Tibial artery (tissue), 4 donors: ENCODE measurements around the gene MYO10.
A peak's percentile ranks its signal among the peaks of the same experiment; 100 is the strongest.

Experiments used
- DNase-seq, 2 donors: peaks; one replicate each; pipeline ENCODE4 v3.0.0-alpha.2; 2019
- H3K27ac ChIP-seq, 2 donors: fragments of 200-600 bp; sonication (generic) in 1 of 2; 1 replicate in 1 of 2; 2 replicates in 1 of 2; pipeline ENCODE4 v1.5.1; 2018 to 2019; ENCODE audit warnings: mild to moderate bottlenecking in 1 of 2
- H3K27me3 ChIP-seq, 2 donors: fragments of 200-600 bp; sonication (generic) in 1 of 2; one replicate each; pipeline versions ENCODE4 v1.5.1 to v1.6.0; 2016 to 2019
- H3K36me3 ChIP-seq, 3 donors: fragments of 200-600 bp; sonication (generic) in 2 of 3; one replicate each; pipeline ENCODE4 v1.5.1; 2016 to 2019; ENCODE audit warnings: mild to moderate bottlenecking in 2 of 3
- H3K4me1 ChIP-seq, 4 donors: fragments of 200-600 bp; sonication (generic) in 2 of 4; 1 replicate in 3 of 4; 2 replicates in 1 of 4; pipeline ENCODE4 v1.5.1; 2016 to 2019
- H3K4me3 ChIP-seq, 2 donors: fragments of 200-600 bp; sonication (generic) in 1 of 2; 1 replicate in 1 of 2; 2 replicates in 1 of 2; pipeline ENCODE4 v1.5.1; 2018 to 2019; ENCODE audit warnings: mild to moderate bottlenecking in 2 of 2
- H3K9me3 ChIP-seq, 3 donors: fragments of 200-600 bp; sonication (generic) in 1 of 3; one replicate each; pipeline ENCODE4 v1.5.1; 2016 to 2019
- intact Hi-C: fragments of 100-400 bp; cut with DNase I; formaldehyde crosslinking; loops from one replicate; pipeline ENCODE4 v1.15.0; 2023; ENCODE audit warnings: low total_unique reads
- TF ChIP-seq, protein P1 (sequence below), 2 experiments: fragments of 200-600 bp in 1 of 2; fragments of 450-650 bp in 1 of 2; IDR thresholded peaks; one replicate each; pipeline ENCODE4 v1.5.1; 2017 to 2019; ENCODE audit warnings: antibody characterized with exemption in 2 of 2, mild to moderate bottlenecking in 1 of 2, moderate library complexity in 1 of 2

The MYO10 gene

DNA sequence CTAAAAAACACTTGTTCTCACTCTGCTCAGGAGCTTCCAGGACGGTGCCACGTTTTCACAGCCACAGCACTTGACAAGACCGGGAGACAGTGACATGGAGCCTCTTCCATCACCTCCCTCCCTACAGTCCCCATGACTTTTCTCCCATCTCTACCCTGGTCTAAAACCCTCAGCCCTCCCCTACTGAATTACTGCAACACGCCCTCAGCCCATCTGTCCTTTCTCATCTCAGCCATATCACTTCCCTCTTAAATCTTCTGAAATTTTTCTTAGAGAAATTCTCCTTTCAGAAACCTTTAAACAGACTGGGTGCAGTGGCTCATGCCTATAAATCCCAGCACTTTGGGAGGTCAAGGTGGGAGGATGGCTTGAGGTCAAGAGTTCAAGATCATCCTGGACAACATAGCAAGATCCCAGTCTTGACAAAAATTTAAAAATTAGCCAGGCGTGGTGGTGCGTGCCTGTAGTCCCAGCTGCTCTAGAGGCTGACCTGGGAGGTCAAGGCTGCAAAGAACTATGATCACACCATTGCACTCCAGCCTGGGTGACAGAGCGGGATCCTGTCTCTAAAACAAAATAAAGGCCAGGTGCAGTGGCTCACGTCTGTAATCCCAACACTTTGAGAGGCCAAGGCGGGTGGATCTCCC lies 125.8 kb downstream of the MYO10 start:
- Histone ChIP-seq H3K36me3 (no peaks in the 10 kb centered on the region), H3K9me3 (no peaks in the 10 kb centered on the region), H3K27me3 (no peaks in the 10 kb centered on the region), H3K4me1 (peaks cover 0 to 35% (median 17%) of the 10 kb centered on the region in 4 donors), H3K27ac (peak overlapping the region; percentile 41 to 44), H3K4me3 (no peak overlapping the region)
- TF ChIP-seq, protein P1, sequence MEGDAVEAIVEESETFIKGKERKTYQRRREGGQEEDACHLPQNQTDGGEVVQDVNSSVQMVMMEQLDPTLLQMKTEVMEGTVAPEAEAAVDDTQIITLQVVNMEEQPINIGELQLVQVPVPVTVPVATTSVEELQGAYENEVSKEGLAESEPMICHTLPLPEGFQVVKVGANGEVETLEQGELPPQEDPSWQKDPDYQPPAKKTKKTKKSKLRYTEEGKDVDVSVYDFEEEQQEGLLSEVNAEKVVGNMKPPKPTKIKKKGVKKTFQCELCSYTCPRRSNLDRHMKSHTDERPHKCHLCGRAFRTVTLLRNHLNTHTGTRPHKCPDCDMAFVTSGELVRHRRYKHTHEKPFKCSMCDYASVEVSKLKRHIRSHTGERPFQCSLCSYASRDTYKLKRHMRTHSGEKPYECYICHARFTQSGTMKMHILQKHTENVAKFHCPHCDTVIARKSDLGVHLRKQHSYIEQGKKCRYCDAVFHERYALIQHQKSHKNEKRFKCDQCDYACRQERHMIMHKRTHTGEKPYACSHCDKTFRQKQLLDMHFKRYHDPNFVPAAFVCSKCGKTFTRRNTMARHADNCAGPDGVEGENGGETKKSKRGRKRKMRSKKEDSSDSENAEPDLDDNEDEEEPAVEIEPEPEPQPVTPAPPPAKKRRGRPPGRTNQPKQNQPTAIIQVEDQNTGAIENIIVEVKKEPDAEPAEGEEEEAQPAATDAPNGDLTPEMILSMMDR (IDR thresholded peaks at IDR 0.05) = no peak
- intact Hi-C loops = no loop called here
- no peak for DNase-seq

DNA sequence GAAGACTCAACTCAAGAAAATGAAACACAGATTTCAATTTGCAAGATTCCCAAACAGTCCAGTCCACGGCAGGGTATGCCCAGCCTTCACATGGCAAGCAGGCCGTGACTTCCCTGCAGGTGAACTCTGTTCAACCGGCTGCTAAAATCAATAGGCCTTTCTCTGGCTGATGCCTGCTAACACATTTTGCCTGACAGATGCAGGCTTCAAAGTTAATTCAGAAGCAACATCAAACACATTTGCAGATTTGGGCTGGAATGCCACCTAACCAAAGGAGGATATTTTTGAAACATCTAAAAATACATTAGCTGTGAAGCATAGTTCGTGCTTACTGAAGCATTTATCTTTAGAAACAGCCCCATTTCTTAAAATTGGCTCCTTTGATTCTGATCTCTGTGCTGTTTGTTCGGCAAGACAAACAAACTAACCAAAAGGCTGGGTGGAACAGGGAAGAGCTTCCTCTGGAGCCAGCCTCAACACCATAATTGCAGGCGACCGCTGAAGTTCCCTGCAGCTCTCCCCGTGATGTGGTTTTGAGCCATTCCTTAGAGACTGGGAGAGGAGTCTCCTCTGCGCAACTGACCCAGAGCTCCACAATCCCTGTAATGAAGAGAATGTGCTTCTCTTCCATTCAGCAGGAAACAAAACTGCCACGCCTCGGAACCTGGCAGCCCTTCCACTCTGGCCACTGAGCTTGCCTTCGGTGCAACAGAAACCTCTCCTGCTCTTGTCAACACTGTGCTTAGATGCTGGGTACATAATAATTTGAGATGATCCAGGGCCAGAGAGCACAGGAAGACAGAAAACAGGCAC lies 126.5 kb downstream of the MYO10 start:
- no peaks in the 10 kb centered on the region for H3K9me3 ChIP-seq
- TF ChIP-seq, protein P1 (IDR thresholded peaks at IDR 0.05) = no peak
- H3K36me3 ChIP-seq = no peaks in the 10 kb centered on the region
- no peak overlapping the region for H3K4me3 ChIP-seq
- intact Hi-C loops = loop anchor here (5.0 kb wide), 1 partner anchor 383 kb away; no protein-coding TSS in a partner anchor
- peak in 1 of 2 donors; percentile 26 for DNase-seq
- no peaks in the 10 kb centered on the region for H3K27me3 ChIP-seq
- peak overlapping the region; percentile 41 to 44 for H3K27ac ChIP-seq
- peaks cover 0 to 35% (median 17%) of the 10 kb centered on the region in 4 donors for H3K4me1 ChIP-seq

- Histone ChIP-seq H3K36me3 (no peaks in the 10 kb centered on the region), H3K4me3 (no peak overlapping the region), H3K27me3 (no peaks in the 10 kb centered on the region), H3K4me1 (peaks cover 0 to 35% (median 17%) of the 10 kb centered on the region in 4 donors), H3K27ac (peak overlapping the region; percentile 41 to 44), H3K9me3 (no peaks in the 10 kb centered on the region)
- no peak for DNase-seq
- intact Hi-C loops = loop anchor here (5.0 kb wide), 1 partner anchor 383 kb away; no protein-coding TSS in a partner anchor
- TF ChIP-seq, protein P1 (IDR thresholded peaks at IDR 0.05) = no peak
These were observed 127.1 kb downstream of the MYO10 start for GRCh38 chr5:16809010-16809394.

DNA sequence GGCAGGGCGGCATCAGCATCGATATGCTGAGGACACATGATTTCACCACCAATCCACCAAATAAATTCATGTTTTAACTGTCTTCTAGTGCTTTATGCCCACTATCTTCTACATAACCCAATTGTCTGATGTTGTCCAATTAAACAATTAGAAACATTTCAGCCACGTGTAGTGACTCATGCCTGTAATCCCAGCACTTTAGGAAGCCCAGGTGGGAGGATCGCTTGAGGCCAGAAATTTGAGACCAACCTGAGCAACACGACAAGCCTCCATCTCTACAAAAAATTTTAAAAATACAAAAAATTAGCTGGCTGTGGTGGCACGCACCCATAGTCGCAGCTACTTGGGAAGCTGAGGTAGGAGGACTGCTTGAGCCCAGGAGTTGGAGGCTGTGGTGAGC lies 128.1 kb downstream of the MYO10 start:
- H3K36me3 ChIP-seq = no peaks in the 10 kb centered on the region
- H3K27ac ChIP-seq = no peak overlapping the region
- intact Hi-C loops = loop anchor here (5.0 kb wide), 1 partner anchor 384 kb away; no protein-coding TSS in a partner anchor
- H3K9me3 ChIP-seq = no peaks in the 10 kb centered on the region
- no peaks in the 10 kb centered on the region for H3K27me3 ChIP-seq
- peaks cover 0 to 29% (median 17%) of the 10 kb centered on the region in 4 donors for H3K4me1 ChIP-seq
- H3K4me3 ChIP-seq = no peak overlapping the region
- TF ChIP-seq, protein P1 (IDR thresholded peaks at IDR 0.05) = no peak
- DNase-seq = no peak

GRCh38 chr5:16807547-16807864 lies 128.6 kb downstream of the MYO10 start:
- Histone ChIP-seq H3K27ac (no peak overlapping the region), H3K9me3 (no peaks in the 10 kb centered on the region), H3K4me3 (no peak overlapping the region), H3K27me3 (no peaks in the 10 kb centered on the region), H3K4me1 (peaks cover 0 to 24% (median 16%) of the 10 kb centered on the region in 4 donors), H3K36me3 (no peaks in the 10 kb centered on the region)
- intact Hi-C loops = loop anchor here (5.0 kb wide), 1 partner anchor 385 kb away; no protein-coding TSS in a partner anchor
- TF ChIP-seq, protein P1 (IDR thresholded peaks at IDR 0.05) = no peak
- no peak for DNase-seq
